Fibroblast of mammary gland (primary cell): ENCODE measurements around the gene MED13L.
"Not testable (repeated sequence)": the region's sequence is repeated elsewhere in the genome, so short reads cannot be mapped to it uniquely, and the experiment has no call there.

Source experiments
- DNase-seq: peaks from one replicate; pipeline ENCODE4 v3.0.0-alpha.2; 2010; ENCODE audit warnings: low read depth
- H3K4me3 ChIP-seq: 2 replicates; pipeline ENCODE4 v1.5.1; 2011; ENCODE audit warnings: low read depth, mild to moderate bottlenecking, low read length, moderate library complexity; ENCODE audit not compliant: control insufficient read depth
- TF ChIP-seq, protein P1 (sequence below): conservative IDR thresholded peaks from 2 replicates; pipeline ENCODE4 v1.5.1; 2011; ENCODE audit warnings: low read depth, low read length, inconsistent platforms; ENCODE audit not compliant: control insufficient read depth, insufficient read depth

MED13L gene

DNA sequence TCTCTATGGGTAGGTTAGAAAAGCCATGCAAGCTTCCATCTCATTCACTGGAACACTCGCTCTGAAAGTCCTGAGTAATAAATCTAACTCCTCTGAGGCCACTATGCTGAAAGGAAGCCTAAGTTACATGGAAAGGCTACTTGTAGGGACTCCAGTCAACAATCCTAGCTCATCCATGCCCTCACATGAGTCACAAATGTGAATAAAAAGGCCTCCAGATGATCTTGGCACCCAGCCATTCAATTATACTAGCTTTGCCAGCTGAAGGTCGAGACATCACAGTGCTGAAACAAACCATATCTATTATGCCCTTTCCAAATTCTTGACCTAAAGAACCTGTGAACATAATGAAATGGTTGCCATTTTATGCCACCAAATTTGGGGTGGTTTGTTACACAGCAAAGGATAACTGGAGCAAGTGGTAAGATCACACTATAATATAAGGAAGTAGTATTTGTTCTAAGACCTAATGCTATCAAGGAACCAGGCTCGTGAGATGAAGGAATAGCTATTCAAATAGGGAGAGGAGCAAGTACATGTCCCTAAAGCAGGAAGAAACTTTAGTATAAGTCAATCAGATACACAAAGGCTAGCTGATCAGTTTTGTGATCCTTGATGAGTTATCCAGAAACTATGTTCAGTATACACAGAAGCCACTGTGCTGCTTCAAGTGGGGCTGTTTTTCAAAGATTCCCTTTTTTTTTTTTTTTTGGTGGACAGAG, 142.1 kb downstream of the MED13L start:
- TF ChIP-seq, protein P1, sequence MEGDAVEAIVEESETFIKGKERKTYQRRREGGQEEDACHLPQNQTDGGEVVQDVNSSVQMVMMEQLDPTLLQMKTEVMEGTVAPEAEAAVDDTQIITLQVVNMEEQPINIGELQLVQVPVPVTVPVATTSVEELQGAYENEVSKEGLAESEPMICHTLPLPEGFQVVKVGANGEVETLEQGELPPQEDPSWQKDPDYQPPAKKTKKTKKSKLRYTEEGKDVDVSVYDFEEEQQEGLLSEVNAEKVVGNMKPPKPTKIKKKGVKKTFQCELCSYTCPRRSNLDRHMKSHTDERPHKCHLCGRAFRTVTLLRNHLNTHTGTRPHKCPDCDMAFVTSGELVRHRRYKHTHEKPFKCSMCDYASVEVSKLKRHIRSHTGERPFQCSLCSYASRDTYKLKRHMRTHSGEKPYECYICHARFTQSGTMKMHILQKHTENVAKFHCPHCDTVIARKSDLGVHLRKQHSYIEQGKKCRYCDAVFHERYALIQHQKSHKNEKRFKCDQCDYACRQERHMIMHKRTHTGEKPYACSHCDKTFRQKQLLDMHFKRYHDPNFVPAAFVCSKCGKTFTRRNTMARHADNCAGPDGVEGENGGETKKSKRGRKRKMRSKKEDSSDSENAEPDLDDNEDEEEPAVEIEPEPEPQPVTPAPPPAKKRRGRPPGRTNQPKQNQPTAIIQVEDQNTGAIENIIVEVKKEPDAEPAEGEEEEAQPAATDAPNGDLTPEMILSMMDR, result no peak
- peak; percentile 88 for DNase-seq
- no peak overlapping the region for H3K4me3 ChIP-seq

DNA sequence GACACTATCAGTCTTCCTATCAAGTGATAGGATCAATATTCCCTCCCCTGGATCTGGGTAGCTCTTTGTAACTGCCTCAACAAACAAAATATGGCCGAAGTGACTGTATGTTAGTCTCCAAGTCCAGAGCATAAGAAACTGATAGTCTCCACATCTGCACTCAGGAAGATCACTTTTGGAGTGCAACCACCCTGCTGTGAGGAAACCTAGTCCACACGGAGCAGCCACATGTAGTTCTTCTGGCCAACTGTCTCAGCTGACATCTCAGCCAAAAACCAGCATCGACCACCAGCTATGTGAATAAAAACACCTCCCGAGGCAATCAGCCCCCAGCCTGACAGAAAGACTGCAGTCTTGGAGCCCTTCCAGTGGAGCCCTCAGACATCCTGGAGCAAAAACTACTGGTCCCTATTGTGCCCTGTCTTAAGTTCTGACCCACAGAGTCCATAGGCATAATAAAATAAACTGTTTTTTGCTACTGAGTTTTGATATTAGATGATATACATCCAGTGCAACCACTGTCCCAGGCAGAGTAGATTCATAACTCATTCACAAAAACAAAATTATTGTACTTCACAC, 143.8 kb downstream of the MED13L start:
- no peak overlapping the region for H3K4me3 ChIP-seq
- no peak for DNase-seq
- TF ChIP-seq, protein P1, result no peak

DNA sequence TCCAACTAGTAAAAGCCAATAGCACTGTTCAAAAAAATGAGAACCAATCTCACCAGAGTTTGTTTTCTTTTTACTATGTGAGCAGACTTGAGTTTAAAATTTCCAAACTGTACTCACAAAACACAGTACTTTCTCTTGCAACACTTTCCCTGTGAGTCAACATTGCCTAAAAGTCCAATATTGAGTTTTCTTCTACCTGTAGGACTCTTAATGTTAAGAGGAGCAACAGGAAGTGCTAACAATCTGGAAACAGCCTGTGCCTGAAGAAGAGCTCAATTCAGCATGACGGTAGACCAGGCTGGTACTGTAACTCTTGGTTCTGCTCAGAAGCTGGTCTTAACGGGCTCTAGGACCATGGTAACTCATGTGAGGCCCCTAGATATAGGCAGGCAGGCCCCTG, 144.3 kb downstream of the MED13L start:
- H3K4me3 ChIP-seq, result no peak overlapping the region
- TF ChIP-seq, protein P1, result no peak
- DNase-seq, result peak; percentile 60

DNA sequence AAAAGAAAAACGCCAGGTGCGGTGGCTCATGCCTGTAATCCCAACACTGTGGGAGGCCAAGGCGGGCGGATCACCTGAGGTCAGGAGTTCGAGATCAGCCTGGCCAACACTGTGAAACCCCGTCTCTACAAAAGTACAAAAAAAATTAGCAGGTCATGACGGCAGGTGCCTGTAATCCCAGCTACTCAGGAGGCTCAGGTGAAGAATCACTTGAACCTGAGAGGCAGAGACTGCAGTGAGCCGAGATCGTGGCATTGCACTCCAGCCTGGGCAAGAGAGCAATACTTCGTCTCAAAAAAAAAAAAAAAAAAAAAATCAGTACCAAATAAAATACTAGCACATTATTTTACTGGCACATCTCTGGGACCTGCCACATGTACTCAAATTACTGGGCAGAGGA, 145.5 kb downstream of the MED13L start:
- DNase-seq, H3K4me3 ChIP-seq: not testable (repeated sequence)

DNA sequence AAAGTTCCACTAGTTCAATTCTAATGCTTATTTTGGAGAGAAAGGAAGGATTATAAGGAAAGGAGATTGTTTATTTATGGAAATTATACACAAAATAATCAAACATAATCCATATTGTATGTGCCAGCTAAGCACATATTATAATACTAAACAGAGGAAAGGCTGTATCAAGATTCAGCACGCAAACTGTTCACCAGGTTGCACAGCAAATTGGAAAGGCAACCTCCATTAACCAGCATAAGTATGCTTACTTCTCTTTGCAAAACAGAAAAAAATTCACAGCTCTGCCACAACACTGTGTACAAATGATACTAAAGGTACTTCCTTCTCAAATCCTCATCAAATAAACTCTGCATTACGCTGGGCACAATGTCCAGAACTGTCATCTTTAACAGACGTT, 146.3 kb downstream of the MED13L start:
- TF ChIP-seq, protein P1, result no peak
- DNase-seq, result no peak

DNA sequence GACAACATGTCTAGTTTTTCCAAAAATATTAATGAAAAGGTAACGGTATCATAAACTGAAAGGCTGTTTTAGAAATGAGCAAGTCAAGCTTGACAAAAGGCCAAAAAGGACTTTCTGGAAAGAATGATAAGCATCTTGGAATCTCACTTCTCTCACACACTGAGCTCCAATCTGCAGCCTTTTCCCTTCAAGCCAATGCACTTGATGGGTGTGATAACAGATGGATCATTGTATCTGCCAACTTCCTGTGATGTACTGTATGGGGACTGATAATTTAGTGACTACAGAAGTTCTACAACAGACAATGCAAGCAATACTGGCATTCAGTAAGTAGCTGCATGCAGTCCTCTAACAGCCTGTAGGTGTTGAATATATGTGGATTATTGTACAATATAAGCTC, 147.1 kb downstream of the MED13L start:
- no peak overlapping the region for H3K4me3 ChIP-seq
- TF ChIP-seq, protein P1, result no peak
- DNase-seq, result peak; percentile 33

More for the DNA sequence above, 146.3 kb downstream of the MED13L start:
- H3K4me3 ChIP-seq, result no peak overlapping the region

DNA sequence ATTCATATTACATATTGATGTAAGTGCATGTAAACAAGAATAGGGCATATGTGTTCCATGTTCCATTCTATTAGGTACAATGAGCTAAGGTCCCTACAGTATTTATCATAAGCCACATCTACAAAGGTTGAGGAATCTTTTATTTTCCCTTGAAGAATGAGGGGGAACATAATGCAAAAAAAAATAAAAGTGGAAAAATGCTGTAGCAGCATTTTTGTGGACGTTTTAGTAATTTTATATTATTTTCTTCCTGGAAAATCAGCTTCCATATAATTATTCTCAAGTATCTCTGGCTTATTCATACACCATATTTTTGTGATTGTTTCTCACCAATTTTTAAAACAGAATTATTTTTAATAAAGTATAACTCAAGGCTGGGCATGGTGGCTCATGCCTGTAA, 148.7 kb downstream of the MED13L start:
- DNase-seq, result no peak
- no peak overlapping the region for H3K4me3 ChIP-seq
- TF ChIP-seq, protein P1, result no peak
